SU-DHL-6 (cell line): ENCODE results near the gene PACS2.

Experiments
- EZH2phosphoT487 ChIP-seq: fragments of 200-600 bp; sonication (generic), shearing (Covaris generic); conservative IDR thresholded peaks from 2 replicates; pipeline ENCODE4 v1.6.1; 2018; ENCODE audit warnings: mild to moderate bottlenecking, antibody characterized with exemption, low read length, moderate library complexity, mixed read lengths
- TF ChIP-seq, protein P1 (sequence below): fragments of 200-600 bp; sonication (generic); IDR thresholded peaks from one replicate; pipeline ENCODE4 v1.5.1; 2017; ENCODE audit warnings: antibody characterized with exemption, mild to moderate bottlenecking, low read length, moderate library complexity; ENCODE audit not compliant: insufficient read depth, poor library complexity, severe bottlenecking

DNA sequence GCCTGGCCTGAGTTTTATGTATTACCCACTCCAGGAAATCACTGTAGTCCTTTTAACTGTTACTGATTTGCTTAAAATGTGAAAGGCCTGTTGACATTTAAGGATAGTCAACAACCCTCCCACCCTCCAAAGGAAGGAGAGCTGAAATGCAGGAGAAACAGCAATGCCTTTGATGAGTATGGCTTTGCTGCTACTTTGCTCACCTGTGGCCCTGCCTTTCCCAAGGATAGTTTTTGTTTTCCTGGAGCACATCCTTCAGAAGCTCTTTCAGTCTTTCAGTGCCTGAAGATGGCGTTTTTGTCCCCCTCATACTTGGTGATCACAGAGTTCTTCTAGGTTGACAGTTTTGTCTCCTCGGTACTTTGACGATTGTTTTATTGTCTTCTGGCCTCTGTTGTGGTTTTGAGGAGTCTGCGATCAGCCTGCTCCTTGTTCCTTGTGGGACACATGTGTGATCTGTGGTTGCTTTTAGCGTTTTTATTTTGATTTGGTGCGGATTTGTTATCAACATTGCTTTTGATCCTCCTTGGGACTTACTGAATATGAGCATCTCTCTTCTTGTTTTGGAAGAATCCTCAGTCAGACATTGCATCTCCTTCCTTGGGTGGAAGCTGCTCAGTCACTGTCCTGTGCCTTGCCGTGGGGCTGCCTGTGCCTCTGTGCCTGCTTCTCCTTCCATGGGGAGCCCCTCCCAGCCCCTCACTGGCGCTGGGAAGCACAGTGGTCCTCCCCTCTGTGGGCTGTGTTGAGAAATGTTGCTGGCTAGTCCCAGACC is 17.2 kb downstream of the PACS2 start:
- TF ChIP-seq, protein P1, sequence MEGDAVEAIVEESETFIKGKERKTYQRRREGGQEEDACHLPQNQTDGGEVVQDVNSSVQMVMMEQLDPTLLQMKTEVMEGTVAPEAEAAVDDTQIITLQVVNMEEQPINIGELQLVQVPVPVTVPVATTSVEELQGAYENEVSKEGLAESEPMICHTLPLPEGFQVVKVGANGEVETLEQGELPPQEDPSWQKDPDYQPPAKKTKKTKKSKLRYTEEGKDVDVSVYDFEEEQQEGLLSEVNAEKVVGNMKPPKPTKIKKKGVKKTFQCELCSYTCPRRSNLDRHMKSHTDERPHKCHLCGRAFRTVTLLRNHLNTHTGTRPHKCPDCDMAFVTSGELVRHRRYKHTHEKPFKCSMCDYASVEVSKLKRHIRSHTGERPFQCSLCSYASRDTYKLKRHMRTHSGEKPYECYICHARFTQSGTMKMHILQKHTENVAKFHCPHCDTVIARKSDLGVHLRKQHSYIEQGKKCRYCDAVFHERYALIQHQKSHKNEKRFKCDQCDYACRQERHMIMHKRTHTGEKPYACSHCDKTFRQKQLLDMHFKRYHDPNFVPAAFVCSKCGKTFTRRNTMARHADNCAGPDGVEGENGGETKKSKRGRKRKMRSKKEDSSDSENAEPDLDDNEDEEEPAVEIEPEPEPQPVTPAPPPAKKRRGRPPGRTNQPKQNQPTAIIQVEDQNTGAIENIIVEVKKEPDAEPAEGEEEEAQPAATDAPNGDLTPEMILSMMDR: no peak
- no peak for TF ChIP-seq EZH2phosphoT487
